GM20000 (cell line): ENCODE measurements around the gene SCRN2.

Experiments used
- DNase-seq: peaks from one replicate; pipeline ENCODE4 v3.0.0; 2012; ENCODE audit warnings: low spot score
- TF ChIP-seq, protein P1 (sequence below): IDR thresholded peaks from 2 replicates; pipeline ENCODE4 v1.5.1; 2012; ENCODE audit warnings: mild to moderate bottlenecking, control low read depth; ENCODE audit errors: extremely low read depth, missing control alignments

The SCRN2 gene

DNA sequence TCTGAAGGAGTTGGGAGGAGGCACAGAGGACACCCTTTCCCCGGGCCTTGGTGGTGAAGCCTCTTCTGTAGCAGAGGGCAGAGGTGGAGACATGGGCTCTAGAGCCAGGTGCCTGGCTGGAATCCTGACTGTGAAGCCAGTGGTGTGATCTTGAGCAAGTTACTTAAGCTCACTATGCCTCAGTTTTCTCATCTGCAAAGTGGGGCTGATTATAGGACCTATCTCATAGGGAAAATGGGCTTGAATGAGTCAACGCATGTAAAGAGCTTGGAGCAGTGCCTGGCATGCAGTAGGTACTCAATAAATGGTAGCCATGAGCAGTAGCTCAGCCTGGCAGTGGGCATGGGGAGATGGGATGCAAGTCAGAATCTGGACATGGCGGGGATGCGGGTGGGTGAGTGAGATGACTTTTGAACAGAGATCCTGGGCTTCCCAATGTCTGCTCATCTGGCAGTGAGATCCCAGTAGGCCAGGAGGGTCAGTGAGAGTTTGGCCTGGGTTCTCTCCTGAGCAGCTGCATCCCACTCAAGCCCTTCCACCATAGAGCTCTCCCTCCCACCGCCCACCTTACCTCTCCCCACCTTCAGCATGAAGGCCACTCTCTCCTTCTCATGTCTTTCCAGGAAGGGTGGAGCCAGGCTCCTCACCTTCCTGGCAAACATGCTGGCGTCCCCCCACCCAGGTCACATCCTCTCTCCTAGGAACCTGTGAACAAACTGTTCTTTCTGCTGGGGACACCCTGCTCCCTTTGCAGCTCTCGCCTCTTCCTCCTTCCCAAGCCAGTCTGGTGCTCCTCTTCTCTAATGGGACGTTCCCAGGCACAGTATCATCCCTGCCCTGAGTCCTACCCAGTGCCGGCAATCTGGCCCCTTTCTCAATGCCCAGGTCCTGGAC lies 41.9 kb upstream of the SCRN2 start:
- DNase-seq = no peak
- TF ChIP-seq, protein P1, sequence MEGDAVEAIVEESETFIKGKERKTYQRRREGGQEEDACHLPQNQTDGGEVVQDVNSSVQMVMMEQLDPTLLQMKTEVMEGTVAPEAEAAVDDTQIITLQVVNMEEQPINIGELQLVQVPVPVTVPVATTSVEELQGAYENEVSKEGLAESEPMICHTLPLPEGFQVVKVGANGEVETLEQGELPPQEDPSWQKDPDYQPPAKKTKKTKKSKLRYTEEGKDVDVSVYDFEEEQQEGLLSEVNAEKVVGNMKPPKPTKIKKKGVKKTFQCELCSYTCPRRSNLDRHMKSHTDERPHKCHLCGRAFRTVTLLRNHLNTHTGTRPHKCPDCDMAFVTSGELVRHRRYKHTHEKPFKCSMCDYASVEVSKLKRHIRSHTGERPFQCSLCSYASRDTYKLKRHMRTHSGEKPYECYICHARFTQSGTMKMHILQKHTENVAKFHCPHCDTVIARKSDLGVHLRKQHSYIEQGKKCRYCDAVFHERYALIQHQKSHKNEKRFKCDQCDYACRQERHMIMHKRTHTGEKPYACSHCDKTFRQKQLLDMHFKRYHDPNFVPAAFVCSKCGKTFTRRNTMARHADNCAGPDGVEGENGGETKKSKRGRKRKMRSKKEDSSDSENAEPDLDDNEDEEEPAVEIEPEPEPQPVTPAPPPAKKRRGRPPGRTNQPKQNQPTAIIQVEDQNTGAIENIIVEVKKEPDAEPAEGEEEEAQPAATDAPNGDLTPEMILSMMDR = no peak

DNA sequence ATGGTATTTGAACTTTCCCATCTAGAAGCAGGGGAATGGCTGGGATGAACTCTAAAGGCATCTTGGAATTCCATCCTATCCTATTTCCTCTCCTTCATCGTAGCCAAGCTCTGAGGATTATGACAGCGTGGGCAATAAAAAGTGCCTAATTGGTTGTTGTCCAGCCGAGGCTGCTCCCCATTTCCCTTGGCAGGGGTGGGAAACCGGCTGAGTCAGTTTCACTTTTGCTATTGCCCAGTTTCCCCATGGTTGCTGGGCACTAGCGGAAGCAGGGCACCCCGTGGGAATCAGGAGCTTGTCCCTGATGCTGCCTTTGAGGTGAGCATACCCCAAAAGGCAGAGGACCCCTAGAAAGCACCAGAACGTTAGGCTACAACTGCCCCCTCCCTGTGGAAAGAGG lies 41.2 kb upstream of the SCRN2 start:
- no peak for DNase-seq
- TF ChIP-seq, protein P1 = no peak

DNA sequence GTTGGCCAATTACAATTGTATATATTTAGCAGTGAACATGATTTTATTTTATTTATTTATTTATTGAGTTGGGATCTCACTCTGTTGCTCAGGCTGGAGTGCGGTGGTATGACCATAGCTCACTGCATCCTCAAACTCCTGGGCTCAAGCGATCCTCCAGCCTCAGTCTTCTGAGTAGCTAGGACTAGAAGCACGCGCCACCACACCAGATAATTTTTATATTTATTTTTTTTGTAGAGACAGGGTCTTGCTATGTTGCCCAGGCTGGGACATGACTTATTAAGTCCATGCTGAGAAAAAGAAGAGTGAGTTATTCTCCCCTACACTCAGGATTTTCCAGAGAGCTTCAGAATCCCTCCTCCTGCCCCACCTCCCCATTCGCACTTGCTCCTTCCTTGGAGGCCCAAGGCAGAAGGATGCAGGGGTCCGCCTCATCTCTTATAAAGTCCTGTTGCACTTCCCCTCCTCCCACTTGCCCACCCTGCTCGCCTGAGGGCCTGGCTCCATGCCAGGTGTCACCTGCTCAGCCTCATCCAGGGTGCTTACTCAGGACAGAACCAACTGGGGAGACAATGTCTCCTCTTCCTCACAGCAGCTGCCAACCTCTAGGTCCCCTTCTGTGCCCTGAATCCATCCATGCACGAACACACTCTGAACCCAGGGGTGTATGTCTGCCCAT lies 38.8 kb upstream of the SCRN2 start:
- TF ChIP-seq, protein P1 = no peak
- DNase-seq = no peak

DNA sequence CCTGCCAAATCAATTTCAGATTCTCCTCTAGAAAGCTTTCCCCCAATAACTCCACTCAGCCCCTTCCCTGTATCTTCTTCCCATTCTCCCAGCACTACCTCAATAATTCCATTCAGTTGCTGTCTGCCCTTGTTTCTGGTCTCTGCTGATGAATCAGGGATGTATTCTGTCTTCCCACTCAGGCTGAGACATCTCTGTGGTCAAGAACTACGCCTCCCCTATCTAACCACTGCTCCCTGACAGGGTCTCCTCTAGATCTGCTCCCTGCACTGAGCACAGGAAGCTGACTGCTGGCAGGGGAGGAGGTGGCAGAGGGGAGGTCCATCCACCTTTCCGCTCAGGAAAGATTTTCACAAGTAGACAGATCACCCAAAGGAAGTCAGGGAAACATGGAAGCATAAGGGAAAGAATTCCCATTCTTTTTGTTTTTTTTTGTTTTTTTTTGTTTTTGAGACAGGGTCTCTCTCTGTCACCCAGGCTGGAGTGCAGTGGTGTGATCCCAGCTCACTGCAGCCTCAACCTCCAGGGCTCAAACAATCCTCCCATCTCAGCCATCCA lies 38.0 kb upstream of the SCRN2 start:
- no peak for DNase-seq
- TF ChIP-seq, protein P1 = no peak

DNA sequence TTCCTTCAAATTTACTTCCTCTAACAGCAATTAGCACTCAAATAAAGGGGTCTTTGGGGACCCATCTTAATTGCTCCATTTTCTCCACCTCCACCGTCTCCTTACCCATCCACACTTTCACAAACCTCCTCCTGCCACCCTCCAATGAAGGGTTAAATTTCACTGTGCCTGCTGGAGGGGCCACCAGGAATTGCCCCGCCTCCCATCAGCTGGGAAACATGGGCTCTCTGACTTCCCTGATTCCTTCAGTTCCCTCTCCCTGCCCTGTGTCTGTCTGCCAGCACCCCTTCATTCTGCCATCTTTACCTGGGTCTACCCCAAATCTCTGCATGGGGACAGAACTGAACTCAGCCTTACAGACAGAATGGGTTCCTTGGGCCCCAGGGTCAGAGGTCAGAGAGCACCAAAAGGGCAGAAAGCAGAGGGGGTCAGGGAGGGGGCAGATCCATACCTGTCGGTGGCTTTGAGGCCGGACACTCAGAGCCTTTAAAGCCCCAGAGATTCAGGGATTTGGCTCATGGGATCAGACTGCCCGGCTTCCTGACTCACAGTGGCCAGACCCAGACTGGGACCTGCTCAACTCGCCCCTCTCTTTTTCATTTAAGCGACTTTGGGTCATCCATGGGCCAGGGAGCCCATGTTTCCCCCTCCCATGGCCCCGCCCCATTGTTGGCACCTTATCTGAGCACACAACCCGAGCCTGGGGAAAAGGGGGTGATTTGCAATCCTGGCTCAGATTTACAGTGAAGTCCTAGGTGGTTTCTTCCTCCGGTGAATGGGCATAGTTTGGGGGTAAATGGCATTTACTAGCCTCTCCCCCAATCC lies 37.3 kb upstream of the SCRN2 start:
- TF ChIP-seq, protein P1 = no peak
- DNase-seq = no peak

DNA sequence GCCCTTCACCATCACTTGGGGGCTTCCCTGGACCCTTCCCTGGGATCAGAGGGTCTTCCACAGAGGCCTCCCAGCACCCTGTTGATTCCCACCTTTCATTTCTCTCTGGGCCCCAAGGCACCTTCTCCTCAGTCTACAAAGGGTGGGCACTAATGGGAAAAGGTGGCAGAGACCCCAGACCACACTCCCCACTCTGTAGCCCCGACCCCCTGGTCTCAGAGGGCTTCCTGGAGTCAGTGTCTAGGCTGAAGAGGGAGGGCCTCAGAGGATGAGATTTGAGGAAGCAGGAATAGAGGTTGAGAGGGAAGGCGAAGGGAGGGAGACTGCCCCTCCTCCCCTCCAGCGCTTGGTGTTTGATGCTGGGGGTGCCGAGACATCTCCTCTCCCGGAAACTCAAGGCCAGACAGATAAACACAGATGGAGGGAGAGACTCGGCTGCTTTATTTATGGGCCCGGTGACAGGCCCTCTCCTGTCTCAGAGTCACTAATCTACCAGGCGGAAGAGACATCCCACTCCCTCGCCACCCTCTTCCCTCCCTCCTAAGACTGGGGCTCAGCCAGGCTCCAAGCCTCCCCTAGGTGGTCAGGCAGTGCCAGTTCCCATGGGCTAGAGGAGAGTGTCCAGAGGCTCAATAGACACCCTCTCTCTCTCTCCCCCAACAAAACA lies 36.4 kb upstream of the SCRN2 start:
- no peak for DNase-seq
- TF ChIP-seq, protein P1 = no peak
